ENCODE measurements around the gene UBL4A.

The UBL4A gene

GRCh38 chrX:154517101-154517781 lies 30.8 kb upstream of the UBL4A start:
- no peaks in the 10 kb centered on the region for H3K27me3 ChIP-seq
- TF ChIP-seq CTCF (IDR thresholded peaks at IDR 0.05; ENCODE audit: low read depth, low read length) = no peak
- no peak overlapping the region for H3K4me3 ChIP-seq (ENCODE audit: low read depth, low read length)
- H3K36me3 ChIP-seq = no peaks in the 10 kb centered on the region
- no peak for DNase-seq
- H3K4me1 ChIP-seq = no peaks in the 10 kb centered on the region
- H3K9me3 ChIP-seq = no peaks in the 10 kb centered on the region

GRCh38 chrX:154516656-154517100 lies 30.3 kb upstream of the UBL4A start:
- Histone ChIP-seq H3K9me3 (no peaks in the 10 kb centered on the region), H3K27me3 (no peaks in the 10 kb centered on the region), H3K4me3 (ENCODE audit: low read depth, low read length) (peak overlapping the region; percentile 60), H3K4me1 (no peaks in the 10 kb centered on the region), H3K36me3 (no peaks in the 10 kb centered on the region)
- TF ChIP-seq CTCF (IDR thresholded peaks at IDR 0.05; ENCODE audit: low read depth, low read length) = no peak
- no peak for DNase-seq

- H3K4me1 ChIP-seq = no peaks in the 10 kb centered on the region
- H3K36me3 ChIP-seq = no peaks in the 10 kb centered on the region
- TF ChIP-seq CTCF (IDR thresholded peaks at IDR 0.05; ENCODE audit: low read depth, low read length) = no peak
- H3K4me3 ChIP-seq (ENCODE audit: low read depth, low read length) = peak within 1 kb of the TSS; percentile 65
- no peaks in the 10 kb centered on the region for H3K27me3 ChIP-seq
- peak; percentile 96 for DNase-seq
- no peaks in the 10 kb centered on the region for H3K9me3 ChIP-seq
Observed at GRCh38 chrX:154515966-154516655, 29.7 kb upstream of the UBL4A start, which contains the start of gene FAM3A. TSS of gene FAM3A (minus strand) at chrX:154516232. CDS start at chrX:154515772, 460 bp downstream.

- no peaks in the 10 kb centered on the region for H3K36me3 ChIP-seq
- no peaks in the 10 kb centered on the region for H3K4me1 ChIP-seq
- no peaks in the 10 kb centered on the region for H3K9me3 ChIP-seq
- peak overlapping the region; percentile 65 for H3K4me3 ChIP-seq (ENCODE audit: low read depth, low read length)
- DNase-seq = no peak
- TF ChIP-seq CTCF (IDR thresholded peaks at IDR 0.05; ENCODE audit: low read depth, low read length) = no peak
- H3K27me3 ChIP-seq = no peaks in the 10 kb centered on the region
Observed at GRCh38 chrX:154515090-154515965, 28.9 kb upstream of the UBL4A start.

- no peaks in the 10 kb centered on the region for H3K4me1 ChIP-seq
- no peak for TF ChIP-seq CTCF (IDR thresholded peaks at IDR 0.05; ENCODE audit: low read depth, low read length)
- no peak overlapping the region for H3K4me3 ChIP-seq (ENCODE audit: low read depth, low read length)
- no peaks in the 10 kb centered on the region for H3K27me3 ChIP-seq
- H3K9me3 ChIP-seq = no peaks in the 10 kb centered on the region
- H3K36me3 ChIP-seq = no peaks in the 10 kb centered on the region
- DNase-seq = no peak
Observed at GRCh38 chrX:154513716-154514115, 27.3 kb upstream of the UBL4A start.

All from BE2C (cell line).